ENCODE results near the gene SPATA4. TPM values are rescaled to one million over a fixed set of nuclear protein-coding genes. Genes with fewer than 3 reads are reported as not detected.

Gene SPATA4
- total RNA-seq, 4 donors from 2014 or later: 0.21 to 0.44 TPM; not detected in 2

GRCh38 chr4:176134670-176135069 is 60.7 kb downstream of the SPATA4 start:
- no peak overlapping the region for H3K27ac ChIP-seq
- no peak for DNase-seq (ENCODE audit: low spot score in 2 of 2)
- H3K4me1 ChIP-seq: no peaks in the 10 kb centered on the region
- 59 to 66% methylated on average over 2 of the region's 2 CpGs for WGBS, 2 donors
- no peaks in the 10 kb centered on the region for H3K36me3 ChIP-seq
- H3K4me3 ChIP-seq: no peak overlapping the region
- TF ChIP-seq POLR2A (IDR thresholded peaks at IDR 0.05) (no peak), EP300 (IDR thresholded peaks at IDR 0.05) (no peak), CTCF (IDR thresholded peaks at IDR 0.05) (no peak)
- no peaks in the 10 kb centered on the region for H3K27me3 ChIP-seq
- H3K9me3 ChIP-seq: no peaks in the 10 kb centered on the region

Other genes starting within 250 kb of the SPATA4 start
- gene WDR17, start 129.7 kb downstream of the SPATA4 start, total RNA-seq: 10 to 100 TPM in 2 of 4 donors, 1 to 10 TPM in 2; 5.7 to 19.6 (median 10.2) TPM
- gene ASB5, start 73.6 kb upstream of the SPATA4 start, total RNA-seq: not detected
- gene SPCS3, start 124.4 kb upstream of the SPATA4 start, total RNA-seq: 10 to 100 TPM; 55.7 to 80.6 (median 73.1) TPM

Measured in tibial nerve (tissue), 4 donors.